Loucy (cell line): ENCODE measurements around the gene TF.

Experiments
- H2AFZ ChIP-seq: fragments of 200-600 bp; sonication (generic); 2 replicates; pipeline ENCODE4 v1.6.0; 2016; ENCODE audit warnings: antibody characterized with exemption, mild to moderate bottlenecking, low read length, moderate library complexity
- H3F3A ChIP-seq: fragments of 200-600 bp; 2 replicates; pipeline ENCODE4 v1.6.0; 2016; ENCODE audit warnings: antibody characterized with exemption, low read depth, mild to moderate bottlenecking
- H3K27me3 ChIP-seq: fragments of 200-600 bp; sonication (generic); 2 replicates; pipeline ENCODE4 v1.6.1; 2014; ENCODE audit warnings: low read length, mild to moderate bottlenecking; ENCODE audit not compliant: insufficient read depth, poor library complexity, severe bottlenecking
- H3K36me3 ChIP-seq: fragments of 200-600 bp; sonication (generic); 2 replicates; pipeline ENCODE4 v1.6.1; 2016; ENCODE audit warnings: low read length; ENCODE audit not compliant: insufficient read depth
- H3K4me1 ChIP-seq: fragments of 200-600 bp; sonication (generic); 2 replicates; pipeline ENCODE4 v1.5.1; 2014; ENCODE audit warnings: low read length, mild to moderate bottlenecking; ENCODE audit not compliant: insufficient read depth, poor library complexity, severe bottlenecking
- H3K4me2 ChIP-seq: fragments of 200-600 bp; sonication (generic); 2 replicates; pipeline ENCODE4 v1.6.0; 2014; ENCODE audit warnings: antibody characterized with exemption, low read length, low read depth, mild to moderate bottlenecking; ENCODE audit not compliant: poor library complexity, severe bottlenecking
- H3K4me3 ChIP-seq: fragments of 200-600 bp; sonication (generic); 2 replicates; pipeline ENCODE4 v1.5.1; 2014; ENCODE audit warnings: low read length, mild to moderate bottlenecking, mixed read lengths; ENCODE audit not compliant: poor library complexity, severe bottlenecking
- H3K79me2 ChIP-seq: fragments of 200-600 bp; sonication (generic); 2 replicates; pipeline ENCODE4 v1.6.1; 2014; ENCODE audit warnings: low read length; ENCODE audit not compliant: insufficient read depth
- H3K9ac ChIP-seq: fragments of 200-600 bp; sonication (generic); 2 replicates; pipeline ENCODE4 v1.6.0; 2014; ENCODE audit warnings: mild to moderate bottlenecking, low read depth, low read length, moderate library complexity; ENCODE audit not compliant: poor library complexity, severe bottlenecking
- H3K9me2 ChIP-seq: fragments of 200-600 bp; sonication (generic); replicated peaks from 2 replicates; pipeline ENCODE4 v1.6.1; 2016; ENCODE audit warnings: low read depth, low read length, mixed read lengths
- H3K9me3 ChIP-seq: fragments of 200-600 bp; sonication (generic); 2 replicates; pipeline ENCODE4 v1.6.1; 2014; ENCODE audit warnings: mild to moderate bottlenecking, antibody characterized with exemption, low read length, low read depth; ENCODE audit not compliant: insufficient read depth
- H4K20me1 ChIP-seq: fragments of 200-600 bp; sonication (generic); 2 replicates; pipeline ENCODE4 v1.6.0; 2014; ENCODE audit warnings: antibody characterized with exemption, low read length, mild to moderate bottlenecking; ENCODE audit not compliant: insufficient read depth, poor library complexity, severe bottlenecking
- CTCF ChIP-seq: fragments of 200-600 bp; sonication (generic); conservative IDR thresholded peaks from 2 replicates; pipeline ENCODE4 v1.5.1; 2014; ENCODE audit warnings: mild to moderate bottlenecking, antibody characterized with exemption, low read length
- EZH2phosphoT487 ChIP-seq: fragments of 200-600 bp; IDR thresholded peaks from 2 replicates; pipeline ENCODE4 v1.6.1; 2018; ENCODE audit warnings: antibody characterized with exemption, mild to moderate bottlenecking, moderate library complexity, borderline replicate concordance

TF gene

GRCh38 chr3:133744241-133744640 is 2.0 kb upstream of the TF start:
- no peak overlapping the region for H3K9ac ChIP-seq
- no peaks in the 10 kb centered on the region for H3K36me3 ChIP-seq
- H3K27me3 ChIP-seq = no peaks in the 10 kb centered on the region
- no peak overlapping the region for H3K4me2 ChIP-seq
- no peak overlapping the region for H3K4me3 ChIP-seq
- H3K79me2 ChIP-seq = no peaks in the 10 kb centered on the region
- no peaks in the 10 kb centered on the region for H3F3A ChIP-seq
- H2AFZ ChIP-seq = no peak overlapping the region
- H3K9me3 ChIP-seq = no peaks in the 10 kb centered on the region
- H3K4me1 ChIP-seq = no peaks in the 10 kb centered on the region
- no peaks in the 10 kb centered on the region for H3K9me2 ChIP-seq
- TF ChIP-seq EZH2phosphoT487 (no peak), CTCF (no peak)
- no peaks in the 10 kb centered on the region for H4K20me1 ChIP-seq

- Histone ChIP-seq H3K9me3 (no peaks in the 10 kb centered on the region), H3K36me3 (no peaks in the 10 kb centered on the region), H3K27me3 (no peaks in the 10 kb centered on the region), H2AFZ (no peak overlapping the region), H3K9ac (no peak overlapping the region), H4K20me1 (no peaks in the 10 kb centered on the region), H3K4me1 (no peaks in the 10 kb centered on the region), H3K4me2 (no peak overlapping the region), H3K9me2 (no peaks in the 10 kb centered on the region), H3K79me2 (no peaks in the 10 kb centered on the region), H3F3A (no peaks in the 10 kb centered on the region), H3K4me3 (no peak overlapping the region)
- TF ChIP-seq EZH2phosphoT487 (no peak), CTCF (no peak)
Observed at GRCh38 chr3:133745108-133745507, 1.1 kb upstream of the TF start.

- no peaks in the 10 kb centered on the region for H3K27me3 ChIP-seq
Observed at GRCh38 chr3:133746712-133747066, 496 bp downstream of the TF start.

More at GRCh38 chr3:133746712-133747066, 496 bp downstream of the TF start:
- Histone ChIP-seq H3K9ac (no peak overlapping the region), H3K36me3 (no peaks in the 10 kb centered on the region), H3K4me2 (no peak overlapping the region), H4K20me1 (no peaks in the 10 kb centered on the region), H3K4me1 (no peaks in the 10 kb centered on the region), H2AFZ (no peak overlapping the region), H3K9me2 (no peaks in the 10 kb centered on the region), H3K79me2 (no peaks in the 10 kb centered on the region), H3F3A (no peaks in the 10 kb centered on the region), H3K9me3 (no peaks in the 10 kb centered on the region), H3K4me3 (no peak overlapping the region)
- TF ChIP-seq EZH2phosphoT487 = no peak
- no peak for TF ChIP-seq CTCF
